NAMALWA (cell line): ENCODE measurements around the gene ATP8B1.

ENCODE experiments used
- DNase-seq: peaks from one replicate; pipeline ENCODE4 v3.0.0-alpha.2; 2015; ENCODE audit warnings: low spot score

ATP8B1 gene

DNA sequence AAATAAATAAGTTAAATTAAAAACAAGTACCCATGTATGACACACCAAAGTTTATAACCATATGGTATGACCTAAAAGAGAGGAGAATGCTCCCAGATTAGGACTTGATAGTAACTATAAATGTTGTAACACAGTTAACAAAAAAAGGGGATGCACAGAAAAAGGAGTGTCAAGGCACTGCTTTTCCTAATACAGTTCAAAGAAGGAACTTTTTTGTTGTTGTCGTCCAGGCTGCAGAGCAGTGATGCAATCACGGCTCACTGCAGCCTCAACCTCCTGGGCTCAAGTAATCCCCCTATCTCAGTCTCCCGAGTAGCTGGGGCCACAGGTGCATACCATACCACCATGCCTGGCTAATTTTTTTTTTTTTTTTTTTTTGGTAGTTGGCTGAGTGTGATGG is 184.2 kb downstream of the ATP8B1 start:
- no peak for DNase-seq

DNA sequence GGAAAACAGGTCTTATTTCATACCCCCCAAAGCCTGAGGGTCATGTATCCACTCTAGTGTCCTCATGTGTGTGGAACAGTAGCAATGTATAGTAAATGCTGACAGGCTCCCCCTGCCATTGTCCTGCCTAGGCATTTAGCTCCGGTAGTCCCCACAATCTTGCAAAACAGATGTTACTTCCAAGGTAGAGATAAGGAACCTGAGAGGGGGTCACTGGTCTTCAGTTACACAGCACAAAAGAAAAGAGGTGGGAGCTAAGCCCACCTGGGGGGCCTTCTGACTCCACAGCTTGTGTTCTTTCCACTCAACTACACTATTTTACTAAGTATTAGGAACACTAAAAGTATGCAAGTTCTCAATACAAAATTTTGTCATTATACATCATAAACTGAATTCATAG is 199.2 kb downstream of the ATP8B1 start:
- no peak for DNase-seq
